Dedifferentiated amniotic fluid mesenchymal stem cell (primary cell): ENCODE results near the gene CFAP46.

Experiments used
- DNase-seq: peaks from one replicate; pipeline ENCODE4 v3.0.0-alpha.2; 2016; ENCODE audit errors: extremely low spot score

CFAP46 gene

DNA sequence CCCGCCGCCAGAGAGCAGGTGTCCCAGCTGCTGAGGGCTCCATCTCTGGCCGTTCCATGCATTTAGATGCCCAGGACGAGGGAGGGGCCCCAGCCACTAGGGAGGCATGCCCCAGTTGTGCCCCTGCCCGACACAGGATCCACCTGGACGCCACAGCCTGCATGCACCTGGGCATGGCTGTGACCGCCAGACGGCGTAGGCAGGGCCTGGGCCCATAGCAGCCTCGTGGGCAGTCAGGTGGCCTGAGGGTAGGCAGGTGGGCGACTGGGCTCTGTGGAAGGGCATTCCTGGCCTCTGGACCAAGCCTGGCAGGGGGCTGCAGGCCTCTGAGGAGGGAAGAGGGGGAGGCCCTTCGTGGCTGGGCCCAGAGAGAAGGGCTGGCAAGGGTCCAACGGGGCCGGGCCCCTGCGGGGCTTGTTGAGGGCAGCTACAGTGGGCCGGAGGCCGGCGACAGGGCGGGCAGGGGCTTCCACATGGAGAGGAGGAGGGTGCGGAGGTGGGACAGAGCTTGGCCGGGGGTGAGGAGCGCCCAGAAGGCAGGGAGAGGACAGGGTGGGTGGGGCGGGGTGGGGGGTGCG, 80.4 kb downstream of the CFAP46 start:
- DNase-seq: no peak

DNA sequence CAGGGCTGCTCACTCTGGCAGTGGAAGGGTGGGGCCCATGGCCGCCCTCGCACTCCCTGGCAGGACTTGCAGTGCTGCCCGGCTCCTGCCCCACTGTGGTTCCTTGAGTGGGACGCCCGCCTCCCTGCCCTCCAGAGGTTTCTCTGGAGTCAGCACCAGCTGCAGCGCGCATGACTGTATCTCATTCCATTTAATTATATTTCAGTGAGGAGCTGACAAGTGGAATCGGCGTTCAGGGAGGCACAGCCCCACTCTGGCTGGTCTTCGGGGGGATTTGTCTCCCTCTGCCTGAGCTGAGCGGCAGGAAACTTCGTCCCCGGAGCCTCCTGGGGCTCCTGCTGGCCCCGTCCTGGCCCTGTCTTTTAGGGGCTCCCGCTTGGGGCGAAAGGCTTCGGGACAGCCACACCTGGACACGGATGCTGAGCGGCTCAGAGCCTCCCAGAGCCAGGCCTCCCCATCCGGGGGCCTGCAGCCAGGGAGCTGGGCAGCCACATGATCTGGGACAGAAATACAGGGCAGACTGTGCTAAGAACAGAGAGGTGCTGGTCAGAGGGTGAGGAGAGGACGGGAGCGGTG, 81.2 kb downstream of the CFAP46 start:
- DNase-seq: no peak

DNA sequence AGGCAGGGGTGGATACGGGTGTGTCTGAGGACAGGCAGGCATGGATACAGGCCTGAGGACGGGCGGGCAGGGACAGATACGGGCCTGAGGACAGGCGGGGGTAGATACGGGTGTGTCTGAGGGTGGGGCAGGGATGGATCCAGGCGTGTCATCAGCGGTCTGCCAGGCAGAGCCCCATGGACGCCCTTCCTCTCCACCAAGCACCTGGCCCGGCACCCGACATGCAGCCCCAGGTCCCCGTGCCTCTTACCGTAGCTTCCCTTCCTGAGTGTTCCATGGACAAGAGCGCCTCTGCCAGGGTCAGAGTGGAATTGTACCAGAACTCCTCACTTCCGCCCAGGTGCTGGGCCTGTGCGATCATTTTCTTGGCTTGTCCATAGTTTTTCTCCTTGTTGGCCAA, 81.8 kb downstream of the CFAP46 start:
- no peak for DNase-seq

DNA sequence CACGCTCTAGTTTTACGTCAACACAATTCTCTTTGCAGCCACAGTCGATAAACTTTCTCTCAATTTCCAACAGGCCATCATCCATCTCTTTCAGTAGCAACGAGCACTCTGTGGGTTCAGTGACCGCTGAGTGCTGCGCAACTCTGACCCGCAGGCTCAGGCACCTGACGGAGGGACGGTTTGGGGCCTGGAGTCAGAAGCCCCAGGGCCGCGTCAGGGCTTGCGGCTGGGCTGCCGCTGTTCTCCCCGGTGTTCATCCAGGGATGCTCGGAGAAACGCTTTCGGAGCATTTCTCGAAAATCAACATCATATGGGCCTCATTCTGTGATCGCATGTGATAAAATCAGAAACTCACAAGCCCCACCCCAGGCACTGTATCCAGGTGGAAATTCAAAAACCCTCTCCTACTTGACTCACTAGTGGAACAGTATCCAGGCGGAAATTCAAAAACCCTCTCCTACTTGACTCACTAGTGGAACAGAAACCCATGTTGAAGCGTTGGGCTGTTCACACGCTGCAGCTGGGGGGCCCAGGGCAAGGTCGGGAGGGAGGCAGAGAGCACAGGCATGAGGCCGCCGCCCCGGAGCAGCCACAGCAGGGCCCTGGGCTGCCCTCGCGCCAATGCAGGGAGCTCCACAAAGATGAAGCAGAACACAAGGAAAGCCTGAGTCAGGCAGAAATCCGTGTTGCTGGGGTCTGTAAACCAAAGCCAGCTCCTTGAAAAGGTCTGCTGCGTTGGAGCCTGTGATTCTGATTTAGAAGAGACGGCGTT, 83.1 kb downstream of the CFAP46 start:
- no peak for DNase-seq

DNA sequence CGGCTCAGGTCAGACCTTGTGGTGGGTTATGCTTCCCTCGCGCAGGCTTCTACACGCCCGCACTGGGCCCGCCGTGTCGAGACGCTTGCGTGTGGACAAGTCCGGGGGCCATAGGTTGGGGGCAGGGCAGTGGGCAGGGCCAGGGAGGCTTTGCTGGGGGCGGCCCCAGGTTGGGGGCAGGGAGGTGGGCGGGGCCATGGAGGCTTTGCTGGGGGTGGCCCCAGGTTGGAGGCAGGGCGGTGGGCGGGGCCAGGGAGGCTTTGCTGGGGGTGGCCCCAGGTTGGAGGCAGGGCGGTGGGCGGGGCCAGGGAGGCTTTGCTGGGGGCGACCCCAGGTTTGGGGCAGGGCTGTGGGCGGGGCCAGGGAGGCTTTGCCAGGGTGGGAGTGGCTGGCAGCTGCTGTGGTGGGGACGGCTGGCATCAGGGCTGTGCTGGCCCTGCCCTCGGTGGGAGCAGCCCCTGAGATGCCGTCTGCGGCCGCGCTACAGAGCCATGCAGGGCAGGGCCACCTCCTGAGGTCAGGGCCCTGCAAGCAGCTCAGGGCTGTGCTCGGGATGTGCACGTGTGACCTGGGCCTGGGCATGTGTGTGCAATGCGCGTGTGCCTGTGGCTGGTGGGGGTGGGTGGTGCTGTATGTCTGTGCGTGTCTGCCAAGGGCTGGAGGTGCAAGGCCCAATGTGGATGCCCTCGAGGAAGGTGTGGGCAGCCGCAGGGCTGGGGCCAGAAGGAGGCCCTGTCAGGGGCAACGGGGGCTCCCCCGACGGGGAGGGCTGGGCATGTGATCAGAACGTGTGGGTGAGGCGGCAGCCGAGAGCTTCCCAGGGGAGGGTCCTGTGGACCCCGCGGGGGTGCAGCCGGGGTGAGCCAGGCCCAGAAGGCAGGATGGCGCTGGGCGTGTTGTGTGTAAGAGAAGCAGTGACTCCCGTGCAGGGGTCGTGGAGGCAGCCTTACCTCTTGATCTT, 84.0 kb downstream of the CFAP46 start:
- DNase-seq: no peak

DNA sequence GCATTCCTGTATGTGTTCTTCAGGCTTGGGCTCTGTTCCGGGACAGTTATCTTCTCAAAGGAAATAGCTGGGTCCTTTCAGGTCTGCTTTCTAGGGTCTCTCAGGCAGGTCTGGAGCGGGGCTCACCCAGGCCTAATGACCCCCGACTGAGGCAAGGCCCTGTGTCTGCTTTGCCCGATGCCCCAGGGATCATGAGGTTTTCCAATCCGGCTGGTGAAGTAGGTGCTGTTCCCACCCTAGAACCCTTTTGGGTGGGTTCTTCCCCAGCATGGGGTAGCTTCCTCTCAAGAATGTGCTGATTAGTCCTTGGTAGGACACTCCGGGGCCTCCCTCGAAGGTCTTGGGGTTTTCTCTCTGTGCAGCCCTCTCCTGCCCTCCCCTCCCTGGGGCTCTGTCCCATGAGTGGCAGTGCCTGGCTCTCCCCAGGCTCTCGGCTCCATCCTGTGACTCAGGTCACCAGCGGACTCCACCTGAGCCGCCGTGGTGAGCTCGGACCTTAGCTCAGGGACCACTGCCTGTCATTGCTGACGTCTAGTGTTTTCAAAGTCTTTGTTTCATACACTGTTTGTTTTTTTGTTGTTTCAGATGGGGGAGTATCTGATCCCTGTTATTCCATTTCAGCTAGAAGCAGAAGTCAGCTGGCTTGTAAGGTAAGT, 85.4 kb downstream of the CFAP46 start:
- no peak for DNase-seq

DNA sequence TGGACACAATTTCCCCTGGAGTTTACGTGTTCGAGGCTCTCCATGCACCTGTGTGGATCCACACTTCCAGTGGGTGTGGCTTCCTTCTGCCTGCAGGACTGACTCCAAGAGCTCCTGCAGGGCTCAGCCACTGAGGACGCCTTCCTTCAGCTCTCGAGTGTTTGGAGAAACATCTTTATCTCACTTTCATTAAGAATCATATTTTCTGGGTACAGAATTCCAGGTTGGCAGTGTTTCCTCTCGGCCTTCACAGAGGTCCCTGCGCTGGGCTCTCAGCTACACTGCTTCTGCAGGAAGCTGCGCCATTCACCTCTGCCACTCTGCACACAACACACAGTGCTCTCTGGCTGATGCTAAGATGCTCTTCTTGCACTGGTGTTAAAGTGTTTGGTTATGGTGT, 86.5 kb downstream of the CFAP46 start:
- no peak for DNase-seq

DNA sequence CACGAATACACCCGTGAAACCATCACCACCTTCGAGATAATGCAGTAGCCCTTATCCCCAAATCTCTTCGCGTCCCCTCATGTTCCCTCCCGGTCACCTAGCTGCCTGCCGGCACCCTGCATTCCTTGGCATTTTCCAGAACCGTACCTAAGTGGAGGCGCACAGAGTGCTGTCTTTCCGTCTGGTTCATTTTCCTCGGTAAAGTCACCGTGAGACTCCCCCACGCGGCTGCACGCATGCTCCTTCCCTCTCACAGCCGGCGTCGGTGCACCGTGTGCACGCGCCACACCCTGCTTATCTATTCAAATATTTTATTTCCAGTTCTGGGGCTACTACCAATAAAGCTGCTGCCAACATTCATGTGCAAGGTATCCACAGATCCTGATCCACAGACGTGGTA, 90.9 kb downstream of the CFAP46 start:
- no peak for DNase-seq

DNA sequence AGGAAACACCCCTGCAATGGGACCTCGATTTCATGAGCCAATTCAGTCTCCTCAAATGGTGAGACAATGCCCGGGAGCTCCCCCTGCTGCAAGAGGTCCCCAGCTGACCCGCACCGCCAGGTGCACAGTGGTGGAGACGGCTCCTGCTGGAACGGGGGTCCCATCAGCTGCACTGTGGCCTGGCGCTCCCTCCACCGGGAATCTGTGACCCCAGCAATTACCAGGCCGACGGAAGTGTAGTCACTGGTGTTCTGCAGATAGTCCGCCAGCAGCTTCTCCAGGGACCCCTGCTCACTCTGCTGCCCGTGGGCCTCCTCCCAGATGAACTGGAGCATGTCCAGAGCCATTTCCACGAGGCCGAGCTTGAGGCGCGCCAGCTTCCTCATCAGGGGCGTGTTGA, 91.5 kb downstream of the CFAP46 start:
- DNase-seq: no peak

DNA sequence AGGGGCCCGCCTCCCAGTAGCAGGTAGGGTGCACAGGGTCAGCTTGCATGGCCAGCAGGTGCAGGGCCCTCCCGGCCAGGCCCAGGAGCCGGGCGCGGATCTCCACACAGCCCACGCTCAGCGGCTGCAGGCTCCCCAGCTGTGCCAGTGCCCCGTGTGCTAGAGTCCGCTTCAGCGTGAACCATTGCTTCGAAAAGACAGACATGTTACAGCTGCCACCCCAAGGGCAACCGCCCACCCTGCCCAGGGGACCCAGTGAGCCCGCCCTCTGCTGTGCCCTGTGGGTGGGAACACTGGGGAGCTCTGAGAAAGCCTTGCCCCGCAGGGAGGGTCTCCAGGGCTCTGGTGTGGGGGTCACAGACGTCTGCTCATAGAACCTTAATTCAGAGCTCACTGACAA, 92.1 kb downstream of the CFAP46 start:
- DNase-seq: no peak

DNA sequence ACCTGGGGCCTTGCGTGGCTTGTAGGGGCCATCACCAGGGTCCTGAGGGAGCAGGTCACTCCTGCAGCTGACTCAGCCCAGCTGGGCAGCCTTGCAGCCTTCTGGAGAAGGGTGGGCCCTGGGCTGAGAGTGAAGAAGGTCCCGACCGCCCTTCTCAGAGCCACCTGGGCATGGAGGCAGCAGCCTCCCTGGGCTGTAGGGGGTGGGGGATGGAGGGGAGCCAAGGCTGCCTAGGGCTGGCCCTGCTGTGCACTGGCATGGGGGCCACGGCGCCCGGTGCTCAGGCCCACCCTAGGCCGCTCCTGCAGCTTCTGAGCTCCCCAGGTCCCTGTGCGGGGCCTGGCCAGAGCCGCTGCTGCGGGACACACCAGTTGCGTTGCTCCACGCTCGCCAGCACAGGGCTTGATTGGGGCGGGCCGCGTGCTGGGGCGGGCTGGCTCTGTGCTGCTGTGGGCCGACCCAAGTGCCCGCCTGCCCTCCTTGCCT, 92.8 kb downstream of the CFAP46 start:
- no peak for DNase-seq

DNA sequence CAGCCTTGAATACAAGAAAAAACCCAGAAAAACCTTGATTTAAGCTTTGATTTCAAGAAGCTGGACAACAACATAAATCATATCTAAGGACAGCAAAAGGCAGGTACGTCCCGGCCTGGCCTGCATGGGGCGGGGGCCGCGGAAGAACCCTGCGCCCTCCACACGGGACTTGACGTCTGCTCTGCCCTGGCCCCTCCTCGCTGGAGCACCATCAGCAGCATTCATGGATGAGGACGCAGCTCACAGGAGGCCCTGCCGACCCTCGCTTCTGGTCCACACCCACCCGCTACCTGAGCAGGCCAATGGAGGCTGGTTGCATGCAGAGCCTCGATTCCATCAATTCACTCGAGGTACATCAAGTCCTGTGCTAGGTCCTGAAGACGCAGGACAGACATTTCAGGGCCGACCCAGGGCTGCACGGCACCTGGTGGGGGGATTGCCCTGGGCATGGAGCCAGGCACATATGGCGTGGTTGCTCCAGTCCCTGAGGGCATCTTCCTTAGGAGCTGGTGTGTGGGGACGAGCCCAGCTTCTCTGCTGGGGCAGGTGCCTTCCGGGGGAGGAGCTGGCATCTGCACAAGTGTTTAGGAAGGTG, 93.3 kb downstream of the CFAP46 start:
- DNase-seq: no peak

DNA sequence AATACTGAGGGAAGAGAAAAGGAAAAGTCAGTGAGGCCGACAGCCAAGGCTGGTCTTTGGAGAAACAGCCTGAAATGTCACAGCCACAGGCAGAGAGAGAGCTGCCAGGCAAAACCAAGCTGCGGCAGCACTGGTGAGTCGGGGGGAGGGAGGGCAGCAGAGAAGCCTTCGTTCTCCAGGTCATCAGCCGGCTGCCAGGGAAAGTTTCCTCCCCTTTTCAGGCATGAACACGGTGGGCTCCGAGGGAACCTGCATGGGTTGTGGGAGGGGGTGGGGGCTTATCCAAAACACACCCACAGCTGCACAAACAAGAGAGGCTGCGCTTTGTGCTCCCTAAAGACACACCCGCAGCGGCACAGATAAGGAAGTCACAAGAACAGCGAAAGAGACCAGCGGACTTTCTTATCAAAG, 94.1 kb downstream of the CFAP46 start:
- no peak for DNase-seq

DNA sequence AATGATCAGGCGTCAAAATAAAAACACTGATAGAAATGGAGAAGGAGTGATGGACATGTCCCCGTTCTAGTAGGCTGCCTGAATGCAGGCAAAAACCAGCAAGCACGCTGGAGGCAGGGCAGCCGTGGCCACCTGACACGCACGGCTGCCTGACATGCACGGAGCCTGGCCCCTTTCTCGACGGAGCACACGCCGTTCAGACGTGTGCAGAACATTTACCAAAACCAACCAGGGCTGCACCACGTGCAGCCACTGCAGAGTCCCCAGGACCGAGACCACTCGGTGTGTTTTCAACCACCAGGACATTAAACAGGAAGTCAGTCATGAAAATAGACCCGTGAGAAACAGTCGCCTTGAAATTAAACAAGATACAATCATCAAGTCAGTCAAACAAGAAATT, 94.5 kb downstream of the CFAP46 start:
- DNase-seq: no peak

DNA sequence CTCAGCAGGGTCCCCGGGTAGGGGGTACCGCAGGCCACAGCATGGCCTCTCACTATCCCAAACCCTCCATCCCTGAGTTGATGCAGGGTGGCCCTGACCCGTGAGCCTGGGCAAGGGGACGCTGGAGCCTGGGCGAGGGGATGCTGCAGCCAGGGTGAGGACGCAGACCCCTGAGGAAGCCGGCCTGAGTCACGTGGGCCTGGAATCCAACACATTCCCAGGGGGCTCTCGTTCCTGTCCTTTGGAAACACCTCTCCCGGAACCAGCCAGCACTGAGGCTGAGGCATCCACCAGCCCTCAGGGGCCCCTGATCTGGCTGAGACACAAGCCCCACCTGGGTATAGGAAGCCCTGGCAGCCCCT, 95.0 kb downstream of the CFAP46 start:
- DNase-seq: no peak

DNA sequence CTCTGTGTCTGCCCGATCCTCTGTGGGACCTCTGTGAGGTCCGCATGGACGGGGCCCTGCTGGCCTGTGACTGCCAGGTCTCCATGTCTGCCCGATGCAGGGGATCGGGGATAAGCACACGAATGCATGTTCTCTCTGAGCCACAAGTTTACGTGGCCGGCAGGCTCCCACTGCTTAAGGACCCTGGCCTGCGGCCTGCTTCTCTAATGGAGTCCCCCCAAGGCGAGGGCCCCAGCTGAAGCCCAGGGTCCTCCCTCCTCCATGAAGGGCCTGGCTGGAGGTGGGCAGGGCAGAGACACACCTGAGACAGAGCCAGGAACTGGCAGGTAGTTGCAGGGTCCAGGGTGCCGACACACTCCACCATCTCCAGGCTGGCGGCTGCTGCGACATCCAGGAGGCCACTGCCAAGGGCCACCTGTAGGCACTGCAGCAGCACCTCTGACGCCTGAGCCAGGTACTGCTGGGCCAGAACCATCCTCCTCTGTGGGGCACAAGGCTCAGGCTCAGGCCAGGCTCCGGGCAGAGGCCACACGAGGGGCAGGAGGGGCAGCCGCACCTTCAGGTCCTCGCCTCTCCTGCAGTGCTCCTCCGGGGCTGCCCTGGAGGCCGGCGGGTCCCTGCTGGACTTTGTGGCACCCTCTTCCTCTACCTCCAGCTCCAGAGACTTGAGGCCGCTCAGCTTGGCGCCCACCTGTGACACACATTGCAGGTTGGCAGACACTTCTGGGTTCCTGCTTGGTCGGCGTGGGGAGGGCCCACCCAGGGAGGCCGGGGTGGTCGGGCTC, 95.5 kb downstream of the CFAP46 start:
- DNase-seq: no peak

DNA sequence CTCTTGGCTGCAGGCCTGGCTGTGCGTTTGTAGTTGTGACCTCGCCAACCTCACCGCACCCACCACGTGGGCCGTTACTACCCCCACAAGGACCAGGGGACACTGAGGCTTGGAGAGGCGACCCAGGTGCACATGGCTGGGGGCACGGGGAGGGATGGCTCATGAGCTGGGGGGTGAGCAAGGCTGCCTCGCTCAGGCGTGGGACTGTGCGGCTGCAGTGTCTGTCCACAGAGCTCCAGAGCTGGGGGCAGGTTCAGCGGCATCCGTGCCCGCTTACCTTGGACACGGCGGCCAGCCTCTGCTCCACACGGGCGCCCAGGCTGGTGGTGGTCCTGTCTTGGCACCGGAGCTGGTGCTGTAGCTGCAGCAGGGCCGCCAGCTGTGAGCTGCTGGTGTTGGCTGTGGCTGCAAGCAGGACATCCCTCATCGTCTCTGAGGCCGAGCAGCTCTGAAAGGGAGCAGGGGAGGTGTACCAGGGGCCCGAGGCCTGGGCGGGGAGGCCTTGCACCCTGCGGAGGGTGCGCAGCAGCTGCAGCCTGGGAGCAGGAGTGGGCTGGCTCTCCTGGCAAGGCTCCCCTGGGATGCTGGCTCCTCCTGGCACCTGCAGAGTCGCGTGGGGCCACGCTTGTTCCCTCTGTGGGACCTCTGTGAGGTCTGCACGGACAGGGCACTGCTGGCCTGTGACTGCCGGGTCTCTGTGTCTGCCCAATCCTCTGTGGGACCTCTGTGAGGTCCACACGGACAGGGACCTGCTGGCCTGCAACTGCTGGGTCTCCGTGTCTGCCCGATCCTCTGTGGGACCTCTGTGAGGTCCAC, 96.4 kb downstream of the CFAP46 start:
- no peak for DNase-seq

DNA sequence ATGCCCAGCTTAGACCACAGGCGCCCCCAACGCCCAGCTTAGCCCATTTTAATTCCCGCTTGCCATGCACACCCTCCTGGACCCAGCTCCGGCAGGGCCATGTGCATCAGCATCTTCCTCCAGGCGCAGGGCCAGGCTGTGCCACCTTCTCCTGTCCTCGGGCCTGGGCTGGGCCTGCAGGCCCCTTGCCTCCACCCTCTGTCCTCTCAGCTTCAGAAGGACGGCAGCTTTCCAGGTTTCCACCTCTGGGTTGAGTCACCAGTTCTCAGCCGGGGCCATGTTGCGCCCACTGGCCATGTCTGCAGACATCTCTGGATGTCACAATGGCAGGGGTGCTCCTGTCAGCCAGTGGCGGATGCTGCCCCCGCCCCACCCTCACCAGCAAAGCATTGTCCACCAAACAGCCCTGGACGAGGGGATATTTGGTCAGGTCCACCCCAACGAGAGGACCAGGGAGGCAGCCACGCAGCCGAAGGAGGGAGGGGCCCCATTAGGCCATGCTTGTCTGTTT, 97.3 kb downstream of the CFAP46 start:
- no peak for DNase-seq

DNA sequence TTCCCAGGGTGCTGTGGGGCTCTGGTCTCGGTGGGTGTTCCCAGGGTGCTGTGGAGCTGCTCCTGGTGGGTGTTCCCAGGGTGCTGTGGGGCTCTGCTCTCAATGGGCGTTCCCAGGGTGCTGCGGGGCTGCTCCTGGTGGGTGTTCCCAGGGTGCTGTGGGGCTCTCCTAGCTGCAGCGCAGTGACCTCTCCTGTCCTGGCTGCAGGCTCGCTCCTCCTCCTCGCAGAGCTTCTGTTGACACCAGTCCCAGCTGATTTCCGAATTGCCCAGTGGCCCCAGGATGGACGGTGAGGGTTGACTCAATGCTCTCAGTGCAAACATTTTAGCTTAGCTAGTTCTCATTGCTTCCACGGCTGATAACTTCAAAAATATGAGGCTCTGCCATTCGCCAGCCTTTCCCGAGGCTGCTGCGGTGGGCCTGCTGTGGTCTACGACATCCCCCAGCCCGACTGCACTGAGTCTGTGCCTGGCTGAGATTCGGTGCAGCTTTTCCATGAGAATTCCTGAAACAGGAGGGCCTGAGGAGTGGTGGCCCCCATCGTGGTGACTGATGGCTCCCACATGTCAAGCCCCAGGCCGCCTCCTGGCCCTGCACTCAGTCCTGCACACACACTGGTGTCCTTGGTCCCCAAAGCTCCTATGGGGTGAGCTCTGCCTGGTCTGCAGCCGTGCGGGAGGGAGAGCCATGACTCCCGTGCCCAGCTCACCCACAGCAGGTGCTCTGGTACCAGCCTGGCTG, 98.1 kb downstream of the CFAP46 start:
- no peak for DNase-seq
